Measurements from ENCODE around the gene CIROP.

Gene CIROP

DNA sequence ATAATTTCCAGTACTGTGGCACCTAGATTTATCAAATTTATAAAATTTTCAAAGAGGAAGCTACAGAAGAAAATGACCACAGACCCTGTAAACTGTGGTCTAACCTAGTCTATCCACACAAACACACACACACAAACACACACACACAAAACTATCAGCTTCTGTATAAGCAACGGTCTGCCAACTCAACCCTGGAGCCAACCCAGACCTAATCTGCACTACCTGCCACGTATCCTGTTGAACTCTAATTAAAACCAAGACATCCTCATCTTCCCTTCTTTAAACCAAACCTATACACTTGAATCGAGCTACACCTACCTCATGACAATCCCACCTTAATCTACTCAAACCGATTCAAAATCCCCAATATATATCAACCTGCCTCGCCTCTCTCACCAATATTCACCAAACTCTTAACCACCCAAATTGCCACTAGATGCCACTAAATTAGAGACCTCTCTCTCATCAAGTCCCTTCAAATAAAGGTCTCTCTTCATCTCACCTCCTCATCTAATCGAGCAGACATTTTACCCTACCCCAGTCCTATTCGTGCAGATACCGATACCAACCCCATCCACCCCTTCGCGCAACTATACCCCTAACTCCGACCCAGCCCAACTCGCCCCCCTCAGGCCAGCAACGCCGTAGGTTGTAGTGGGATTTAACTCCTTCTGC is 10.7 kb downstream of the CIROP start:
- peak; percentile 48 for TF ChIP-seq CTCF (conservative IDR thresholded peaks at IDR 0.05; ENCODE audit: low read depth, low read length)
- H3K4me3 ChIP-seq (ENCODE audit: low read depth, low read length), result peak overlapping the region; percentile 99
- peak; percentile 24 for DNase-seq (ENCODE audit: low read depth)

- no peak for TF ChIP-seq CTCF (conservative IDR thresholded peaks at IDR 0.05; ENCODE audit: low read depth, low read length)
- peak overlapping the region; percentile 99 for H3K4me3 ChIP-seq (ENCODE audit: low read depth, low read length)
- DNase-seq (ENCODE audit: low read depth), result no peak
Measured at GRCh38 chr14:23093526-23093925, 11.3 kb downstream of the CIROP start.

DNA sequence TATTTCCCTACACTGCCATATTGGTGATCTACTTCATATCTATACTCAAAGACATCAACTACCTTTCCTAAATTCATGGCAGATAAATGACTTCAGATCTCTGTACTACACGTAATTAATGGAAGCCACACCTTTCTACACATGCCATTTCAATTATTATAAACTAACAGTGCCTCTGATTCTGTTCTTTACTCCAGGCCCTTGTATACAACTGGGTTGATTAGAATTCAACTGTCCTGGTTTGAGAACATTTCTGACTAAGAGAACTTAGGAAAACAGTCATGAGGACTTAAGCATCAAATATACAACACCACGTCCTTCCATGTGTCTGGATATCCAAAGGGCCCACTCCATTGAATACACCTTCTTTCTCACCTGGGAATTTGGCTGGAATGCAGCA is 11.7 kb downstream of the CIROP start:
- no peak for DNase-seq (ENCODE audit: low read depth)
- peak overlapping the region; percentile 99 for H3K4me3 ChIP-seq (ENCODE audit: low read depth, low read length)
- TF ChIP-seq CTCF (conservative IDR thresholded peaks at IDR 0.05; ENCODE audit: low read depth, low read length), result no peak

DNA sequence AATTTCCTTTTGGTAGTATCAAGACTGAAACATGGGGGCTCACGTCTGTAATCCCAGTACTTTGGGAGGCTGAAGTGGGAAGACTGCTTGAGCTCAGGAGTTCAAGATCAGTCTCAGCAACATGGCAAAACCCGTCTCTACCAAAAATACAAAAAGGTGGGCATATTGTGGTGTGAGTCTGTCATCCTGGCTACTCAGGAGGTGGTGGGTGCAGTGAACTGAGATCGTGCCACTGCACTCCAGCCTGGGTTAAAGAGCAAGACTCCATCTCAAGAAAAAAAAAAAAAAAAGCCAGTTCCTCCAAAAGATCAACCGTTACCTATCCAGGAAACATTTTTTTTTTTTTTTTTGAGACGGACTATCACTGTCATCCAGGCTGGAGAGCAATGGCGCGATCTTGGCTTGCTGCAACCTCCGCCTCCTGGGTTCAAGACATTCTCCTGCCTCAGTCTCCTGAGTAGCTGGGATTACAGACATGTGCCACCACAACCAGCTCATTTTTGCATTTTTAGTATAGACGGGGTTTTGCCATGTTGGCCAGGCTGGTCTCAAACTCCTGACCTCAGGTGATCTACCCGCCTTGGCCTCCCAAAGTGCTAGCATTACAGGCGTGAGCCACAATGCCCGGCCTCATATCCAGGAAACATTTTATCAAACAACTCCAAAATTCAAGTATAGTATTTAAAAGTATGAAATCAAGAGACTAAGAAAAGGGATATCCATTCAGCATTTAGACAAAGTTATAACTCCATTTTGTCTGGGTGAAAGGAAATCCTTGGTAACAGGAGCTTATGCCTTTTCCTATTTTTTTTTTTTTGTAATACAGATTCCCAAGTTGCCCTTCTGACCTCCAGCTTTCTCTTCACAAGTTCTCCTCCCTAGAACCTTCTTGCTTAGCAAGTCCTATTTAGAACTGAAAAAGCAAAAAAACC is 13.2 kb downstream of the CIROP start:
- DNase-seq (ENCODE audit: low read depth), result no peak
- TF ChIP-seq CTCF (conservative IDR thresholded peaks at IDR 0.05; ENCODE audit: low read depth, low read length), result no peak
- no peak overlapping the region for H3K4me3 ChIP-seq (ENCODE audit: low read depth, low read length)

DNA sequence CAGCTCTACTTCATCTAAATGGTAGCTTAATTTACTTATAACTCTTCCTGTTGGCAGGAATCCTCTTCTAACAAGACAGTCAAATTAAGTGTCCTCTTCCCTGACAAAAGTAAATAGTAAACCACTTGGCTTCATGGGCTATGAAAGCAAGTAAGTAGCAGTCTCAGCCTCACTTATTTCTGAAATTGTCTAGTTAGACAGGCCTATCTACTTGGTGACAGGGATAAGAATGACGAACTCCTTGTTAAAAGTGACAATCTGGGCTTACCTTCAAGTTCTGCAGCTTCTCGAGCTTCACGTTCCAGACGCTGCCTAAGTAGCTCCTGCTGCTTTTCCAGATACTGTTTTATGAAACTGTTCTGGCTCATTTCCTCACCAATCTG is 14.5 kb downstream of the CIROP start:
- no peak for TF ChIP-seq CTCF (conservative IDR thresholded peaks at IDR 0.05; ENCODE audit: low read depth, low read length)
- no peak for DNase-seq (ENCODE audit: low read depth)
- no peak overlapping the region for H3K4me3 ChIP-seq (ENCODE audit: low read depth, low read length)

GRCh38 chr14:23089498-23090253 is 15.1 kb downstream of the CIROP start:
- DNase-seq (ENCODE audit: low read depth), result no peak
- no peak overlapping the region for H3K4me3 ChIP-seq (ENCODE audit: low read depth, low read length)
- TF ChIP-seq CTCF (conservative IDR thresholded peaks at IDR 0.05; ENCODE audit: low read depth, low read length), result no peak

Data from choroid plexus epithelial cell (primary cell).